ENCODE results near the gene GOLT1A. TPM values are rescaled to one million over a fixed set of nuclear protein-coding genes. Genes with fewer than 3 reads are reported as not detected.

The GOLT1A gene
- total RNA-seq, 1 donor from 2014 or later = not detected

GRCh38 chr1:204225841-204226735 lies 12.3 kb upstream of the GOLT1A start:
- Mint-ChIP-seq H3K4me3 (no peak overlapping the region), H3K27ac (ENCODE audit: unreplicated experiment) (no peak overlapping the region), H3K27me3 (ENCODE audit: low read depth) (peaks cover 11% of the 10 kb centered on the region), H3K36me3 (ENCODE audit: low read depth) (no peaks in the 10 kb centered on the region), H3K4me1 (no peaks in the 10 kb centered on the region), H3K9me3 (no peaks in the 10 kb centered on the region)
- no peak for TF ChIP-seq CTCF (conservative IDR thresholded peaks at IDR 0.05)
- DNase-seq (ENCODE audit: low read depth, low spot score) = no peak

- Mint-ChIP-seq H3K9me3 (no peaks in the 10 kb centered on the region), H3K4me3 (no peak overlapping the region), H3K27me3 (ENCODE audit: low read depth) (peaks cover 8% of the 10 kb centered on the region), H3K4me1 (no peaks in the 10 kb centered on the region), H3K27ac (ENCODE audit: unreplicated experiment) (no peak overlapping the region), H3K36me3 (ENCODE audit: low read depth) (no peaks in the 10 kb centered on the region)
- no peak for TF ChIP-seq CTCF (conservative IDR thresholded peaks at IDR 0.05)
- DNase-seq (ENCODE audit: low read depth, low spot score) = no peak
Measured at GRCh38 chr1:204224655-204225054, 10.9 kb upstream of the GOLT1A start.

- Mint-ChIP-seq H3K4me1 (no peaks in the 10 kb centered on the region), H3K27me3 (ENCODE audit: low read depth) (peaks cover 5% of the 10 kb centered on the region), H3K9me3 (no peaks in the 10 kb centered on the region), H3K36me3 (ENCODE audit: low read depth) (no peaks in the 10 kb centered on the region), H3K27ac (ENCODE audit: unreplicated experiment) (no peak overlapping the region), H3K4me3 (no peak overlapping the region)
- DNase-seq (ENCODE audit: low read depth, low spot score) = no peak
- TF ChIP-seq CTCF (conservative IDR thresholded peaks at IDR 0.05) = no peak
Measured at GRCh38 chr1:204223129-204223860, 9.5 kb upstream of the GOLT1A start.

- no peak overlapping the region for H3K27ac Mint-ChIP-seq (ENCODE audit: unreplicated experiment)
- peaks cover 10% of the 10 kb centered on the region for H3K27me3 Mint-ChIP-seq (ENCODE audit: low read depth)
- DNase-seq (ENCODE audit: low read depth, low spot score) = no peak
- no peak overlapping the region for H3K4me3 Mint-ChIP-seq
- no peaks in the 10 kb centered on the region for H3K36me3 Mint-ChIP-seq (ENCODE audit: low read depth)
- TF ChIP-seq CTCF (conservative IDR thresholded peaks at IDR 0.05) = no peak
- no peaks in the 10 kb centered on the region for H3K9me3 Mint-ChIP-seq
- H3K4me1 Mint-ChIP-seq = no peaks in the 10 kb centered on the region
Measured at GRCh38 chr1:204222764-204223055, 8.9 kb upstream of the GOLT1A start.

- no peak for TF ChIP-seq CTCF (conservative IDR thresholded peaks at IDR 0.05)
- Mint-ChIP-seq H3K9me3 (no peaks in the 10 kb centered on the region), H3K36me3 (ENCODE audit: low read depth) (no peaks in the 10 kb centered on the region), H3K4me3 (no peak overlapping the region), H3K27ac (ENCODE audit: unreplicated experiment) (no peak overlapping the region), H3K4me1 (no peaks in the 10 kb centered on the region), H3K27me3 (ENCODE audit: low read depth) (peaks cover 12% of the 10 kb centered on the region)
- DNase-seq (ENCODE audit: low read depth, low spot score) = no peak
Measured at GRCh38 chr1:204222006-204222763, 8.4 kb upstream of the GOLT1A start.
